Tibial nerve (tissue), 4 donors: ENCODE results near the gene ZNF267.

ENCODE experiments used
- EP300 ChIP-seq, 2 donors: sonication (generic); formaldehyde crosslinking; IDR thresholded peaks; one replicate each; pipeline ENCODE4 v1.6.1; 2017; ENCODE audit warnings: antibody characterized with exemption in 2 of 2, mild to moderate bottlenecking in 1 of 2
- POLR2A ChIP-seq, 2 donors: fragments of 450-650 bp; IDR thresholded peaks; one replicate each; pipeline ENCODE4 v1.6.1; 2017; ENCODE audit warnings: antibody characterized with exemption in 2 of 2, mild to moderate bottlenecking in 2 of 2, moderate library complexity in 2 of 2
- TF ChIP-seq, protein P1 (sequence below), 5 experiments: fragments of 200-600 bp in 3 of 5; fragments of 450-650 bp in 2 of 5; sonication (generic) in 3 of 5; IDR thresholded peaks; one replicate each; pipeline ENCODE4 v1.5.1; 2016 to 2019; ENCODE audit warnings: antibody characterized with exemption in 5 of 5, mild to moderate bottlenecking in 3 of 5, moderate library complexity in 2 of 5

DNA sequence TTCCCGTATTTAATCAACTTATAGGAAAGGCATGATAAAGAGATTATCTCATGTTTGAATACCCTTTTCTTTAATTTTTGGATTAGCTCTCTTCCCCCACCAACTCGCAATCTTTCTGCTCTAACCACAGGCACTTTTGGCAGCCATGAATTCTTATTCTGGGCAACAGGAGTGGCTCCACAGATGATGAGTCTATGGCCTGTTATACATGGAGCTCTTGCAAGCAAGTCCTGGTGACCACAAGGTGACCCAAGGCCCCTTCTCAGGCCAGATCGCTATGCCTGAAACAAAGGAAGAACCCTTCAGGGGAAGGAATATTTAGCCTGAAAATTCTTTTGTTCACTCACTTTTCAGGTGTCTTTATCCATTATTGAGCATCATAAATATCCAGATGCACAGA, 10.8 kb upstream of the ZNF267 start:
- TF ChIP-seq, protein P1, sequence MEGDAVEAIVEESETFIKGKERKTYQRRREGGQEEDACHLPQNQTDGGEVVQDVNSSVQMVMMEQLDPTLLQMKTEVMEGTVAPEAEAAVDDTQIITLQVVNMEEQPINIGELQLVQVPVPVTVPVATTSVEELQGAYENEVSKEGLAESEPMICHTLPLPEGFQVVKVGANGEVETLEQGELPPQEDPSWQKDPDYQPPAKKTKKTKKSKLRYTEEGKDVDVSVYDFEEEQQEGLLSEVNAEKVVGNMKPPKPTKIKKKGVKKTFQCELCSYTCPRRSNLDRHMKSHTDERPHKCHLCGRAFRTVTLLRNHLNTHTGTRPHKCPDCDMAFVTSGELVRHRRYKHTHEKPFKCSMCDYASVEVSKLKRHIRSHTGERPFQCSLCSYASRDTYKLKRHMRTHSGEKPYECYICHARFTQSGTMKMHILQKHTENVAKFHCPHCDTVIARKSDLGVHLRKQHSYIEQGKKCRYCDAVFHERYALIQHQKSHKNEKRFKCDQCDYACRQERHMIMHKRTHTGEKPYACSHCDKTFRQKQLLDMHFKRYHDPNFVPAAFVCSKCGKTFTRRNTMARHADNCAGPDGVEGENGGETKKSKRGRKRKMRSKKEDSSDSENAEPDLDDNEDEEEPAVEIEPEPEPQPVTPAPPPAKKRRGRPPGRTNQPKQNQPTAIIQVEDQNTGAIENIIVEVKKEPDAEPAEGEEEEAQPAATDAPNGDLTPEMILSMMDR (IDR thresholded peaks at IDR 0.05): no peak
- TF ChIP-seq EP300 (IDR thresholded peaks at IDR 0.05): no peak
- no peak for TF ChIP-seq POLR2A (IDR thresholded peaks at IDR 0.05)
